Activated CD4-positive, alpha-beta T cell treated with anti-CD3 and anti-CD28 coated beads for 48 hours (primary cell): ENCODE results near the gene MORC2.

Source experiments
- DNase-seq: peaks from one replicate; pipeline ENCODE4 v3.0.0-alpha.2; 2020

Gene MORC2

DNA sequence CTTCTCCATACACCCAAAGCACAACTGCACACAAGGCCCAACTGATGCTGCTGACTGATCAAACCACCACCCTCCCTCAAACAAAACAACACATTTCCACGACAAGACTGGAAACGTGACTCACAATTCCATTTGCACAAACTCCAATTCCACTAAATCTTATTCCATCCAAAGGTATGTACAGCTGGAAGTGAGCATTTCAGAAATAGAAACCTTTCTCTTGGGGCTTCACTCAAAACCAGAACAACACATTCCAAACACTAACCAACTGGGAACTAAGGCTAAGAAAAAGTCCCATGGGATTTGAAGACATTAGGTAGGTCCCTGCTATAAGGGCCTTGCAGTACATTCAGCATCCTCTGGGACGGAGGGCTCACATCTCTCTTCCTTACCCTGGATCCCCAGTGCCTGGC lies 19.6 kb downstream of the MORC2 start:
- DNase-seq = no peak

DNA sequence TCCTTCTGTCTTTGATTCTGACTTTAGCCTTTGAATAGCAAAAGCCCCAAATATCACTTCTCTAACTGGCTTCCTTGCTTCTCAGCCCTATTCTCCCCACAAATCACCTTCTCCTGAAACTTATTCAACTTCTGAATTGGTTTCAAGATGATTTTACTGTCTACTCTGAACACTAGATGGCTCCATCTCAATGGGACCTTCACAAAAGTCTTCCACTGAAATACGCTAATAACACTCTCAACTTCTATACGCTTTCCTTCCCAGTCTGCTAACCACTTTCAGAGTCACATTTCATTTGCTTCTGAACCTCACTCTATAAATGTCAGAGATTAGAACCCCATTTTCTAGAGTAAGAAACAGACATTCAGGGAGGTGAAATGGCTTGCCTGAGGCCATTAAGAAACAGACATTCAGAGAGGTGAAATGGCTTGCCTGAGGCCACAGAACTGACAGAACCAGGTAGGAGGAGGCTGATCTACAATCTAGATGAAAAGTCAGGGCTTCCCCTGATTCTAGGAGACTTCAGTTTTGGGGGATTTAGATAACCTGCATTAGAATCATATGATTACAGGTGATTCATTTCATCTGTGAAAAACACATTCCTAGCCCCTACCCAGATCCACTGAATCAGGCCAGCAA lies 20.6 kb downstream of the MORC2 start:
- DNase-seq = no peak

- DNase-seq = no peak
Measured at GRCh38 chr22:30947173-30947815, 21.3 kb downstream of the MORC2 start.

- DNase-seq = no peak
Measured at GRCh38 chr22:30946354-30946753, 22.2 kb downstream of the MORC2 start.

GRCh38 chr22:30945653-30946052 lies 22.9 kb downstream of the MORC2 start:
- no peak for DNase-seq

- no peak for DNase-seq
Measured at GRCh38 chr22:30944986-30945385, 23.6 kb downstream of the MORC2 start.

DNA sequence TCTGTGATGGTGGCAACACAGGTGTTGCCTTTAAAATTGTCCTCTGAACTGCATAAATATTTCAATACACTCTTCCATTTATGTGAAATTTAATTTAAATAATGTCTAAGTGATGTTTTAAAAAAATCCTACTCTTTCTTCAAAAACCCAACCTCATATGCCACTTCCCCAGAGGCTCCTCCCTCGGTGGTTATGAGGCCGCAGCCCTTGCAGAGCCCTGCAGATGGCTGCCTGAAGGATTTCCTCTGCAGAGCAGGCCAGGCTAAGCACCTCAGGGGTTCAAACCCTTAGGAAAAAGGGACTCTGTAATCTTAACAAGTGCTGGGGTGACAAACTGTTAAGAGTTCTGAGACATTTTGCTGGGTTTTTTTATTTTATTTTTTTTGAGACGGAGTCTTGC lies 25.2 kb downstream of the MORC2 start:
- DNase-seq = peak; percentile 40

GRCh38 chr22:30941363-30941740 lies 27.2 kb downstream of the MORC2 start:
- no peak for DNase-seq

DNA sequence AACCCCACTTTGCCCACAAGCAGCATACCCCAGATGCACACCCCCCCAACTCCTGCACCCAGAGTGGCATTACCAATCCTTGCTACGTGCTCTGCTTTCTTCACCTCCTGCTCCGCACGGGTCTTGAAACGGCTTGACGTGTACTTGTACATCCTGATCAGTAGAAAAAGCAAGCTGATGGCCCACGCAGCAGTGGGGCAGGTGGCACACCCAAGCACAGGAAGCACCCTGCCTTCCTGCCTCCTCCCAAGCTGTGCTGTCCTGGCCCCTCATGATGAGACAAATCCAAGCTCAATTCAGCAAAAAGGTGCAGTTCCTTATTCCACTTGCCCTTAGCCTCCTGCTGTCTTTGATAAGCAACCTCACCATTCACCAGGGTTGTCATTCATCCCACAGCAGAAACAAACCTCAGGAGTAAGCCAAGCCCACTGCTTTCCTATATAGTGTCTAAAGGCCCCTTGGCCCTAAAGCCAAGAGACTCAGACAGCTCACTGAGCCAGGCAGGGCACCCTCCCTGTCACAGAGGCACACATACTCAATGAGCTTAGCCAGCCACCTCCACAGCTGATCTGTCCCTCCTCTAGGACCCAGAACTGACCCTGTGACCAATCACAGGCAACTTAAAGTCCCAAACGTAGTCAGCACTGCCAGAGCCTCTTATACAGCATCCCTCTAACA lies 27.8 kb downstream of the MORC2 start:
- peak; percentile 58 for DNase-seq

DNA sequence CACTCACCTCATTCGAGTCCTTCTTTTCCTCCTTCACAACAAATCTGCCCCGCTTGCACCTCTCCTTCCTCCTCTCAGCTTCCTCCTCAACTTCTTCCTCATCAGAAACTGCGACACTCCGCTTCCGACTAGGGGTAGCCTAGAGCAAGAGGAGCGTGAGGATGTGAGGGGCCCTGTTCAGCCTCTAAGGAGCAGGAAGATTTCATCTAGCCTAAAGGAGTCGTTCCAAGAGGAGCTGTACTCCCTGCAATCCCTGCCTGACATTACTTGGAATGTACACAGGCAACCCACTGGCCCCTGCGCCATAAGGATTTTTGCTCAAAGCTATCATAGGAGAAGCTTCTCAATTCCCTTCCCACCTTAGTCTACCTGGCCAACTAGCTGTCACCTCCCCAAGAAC lies 34.5 kb downstream of the MORC2 start:
- no peak for DNase-seq

GRCh38 chr22:30933457-30933856 lies 35.1 kb downstream of the MORC2 start:
- DNase-seq = no peak

GRCh38 chr22:30932661-30933060 lies 35.9 kb downstream of the MORC2 start:
- DNase-seq = no peak

DNA sequence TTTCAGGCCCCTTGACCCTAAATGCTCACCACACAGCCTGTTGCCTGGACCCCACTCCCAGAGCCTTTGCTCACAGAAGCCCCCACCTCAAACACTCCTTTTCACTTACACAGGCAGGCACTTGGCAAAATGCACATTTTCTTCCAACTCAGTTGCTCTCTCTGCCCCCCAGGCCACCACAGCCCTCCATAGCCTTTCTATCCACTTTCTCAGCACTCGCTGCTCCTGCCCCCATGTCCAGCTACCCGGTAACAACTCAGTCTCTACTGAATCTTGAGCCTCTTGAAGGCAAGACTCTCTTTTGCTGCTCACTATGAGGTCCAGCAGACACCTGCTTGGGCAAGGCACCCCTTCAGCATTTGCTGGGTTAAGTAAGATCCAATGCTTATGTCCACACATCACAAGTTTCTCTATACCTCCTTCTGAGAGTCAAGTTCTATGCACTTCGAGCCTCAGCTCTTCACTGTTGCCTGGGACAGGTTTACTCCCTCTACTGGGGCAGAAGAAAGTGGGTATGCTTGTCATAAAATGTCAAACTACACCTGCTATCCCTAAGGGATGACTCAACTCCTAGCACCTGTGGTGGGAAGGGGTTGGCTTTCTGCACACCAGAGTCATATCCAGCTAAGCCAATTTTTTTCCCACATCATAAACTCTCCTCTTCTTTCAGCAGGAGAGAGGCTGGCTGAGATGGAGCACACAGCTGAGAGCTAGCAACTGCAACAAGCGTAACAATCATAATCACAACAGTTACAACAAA lies 36.9 kb downstream of the MORC2 start:
- DNase-seq = no peak

- no peak for DNase-seq
Measured at GRCh38 chr22:30930228-30930627, 38.3 kb downstream of the MORC2 start.

DNA sequence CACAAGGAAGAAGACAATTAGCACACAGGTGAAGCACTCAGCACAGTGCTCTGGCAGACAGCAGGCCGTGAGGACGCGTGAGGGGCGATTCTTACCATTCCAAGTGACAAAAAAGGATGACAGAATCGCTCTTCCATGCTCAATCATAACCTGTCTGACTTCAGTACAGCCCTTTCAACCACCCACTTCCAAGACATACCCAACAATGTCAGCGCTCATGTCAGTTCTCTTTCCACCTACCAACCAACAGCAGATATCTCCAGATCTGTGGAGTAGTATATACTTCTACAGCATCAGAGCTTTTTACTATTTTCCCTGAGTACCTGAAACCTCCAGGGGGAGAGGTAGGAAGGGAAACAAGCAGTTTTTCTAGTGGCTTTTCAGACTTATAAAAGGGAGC lies 40.2 kb downstream of the MORC2 start:
- DNase-seq = no peak

- DNase-seq = no peak
Measured at GRCh38 chr22:30927806-30928205, 40.8 kb downstream of the MORC2 start.

DNA sequence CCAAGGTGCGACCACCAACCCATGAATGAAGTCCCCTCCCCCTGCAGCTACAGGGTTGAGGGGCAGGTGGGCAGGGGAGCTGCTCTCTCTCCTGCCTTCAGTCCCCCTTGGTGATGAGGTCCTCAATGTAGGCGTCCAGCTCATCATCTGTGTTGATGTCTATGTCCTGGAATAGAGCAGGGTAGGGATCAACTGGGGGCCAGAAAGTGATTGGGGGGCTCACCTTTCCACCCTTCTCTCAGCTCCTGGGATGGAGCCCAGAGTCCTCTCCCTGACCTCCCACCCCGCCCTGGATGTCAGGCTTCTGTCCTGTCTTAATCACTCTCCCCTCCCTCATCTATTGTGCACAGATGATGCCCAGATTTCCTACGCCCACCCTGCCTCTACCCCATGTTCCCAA lies 41.9 kb downstream of the MORC2 start:
- no peak for DNase-seq

- no peak for DNase-seq
Measured at GRCh38 chr22:30925667-30926066, 42.9 kb downstream of the MORC2 start.

DNA sequence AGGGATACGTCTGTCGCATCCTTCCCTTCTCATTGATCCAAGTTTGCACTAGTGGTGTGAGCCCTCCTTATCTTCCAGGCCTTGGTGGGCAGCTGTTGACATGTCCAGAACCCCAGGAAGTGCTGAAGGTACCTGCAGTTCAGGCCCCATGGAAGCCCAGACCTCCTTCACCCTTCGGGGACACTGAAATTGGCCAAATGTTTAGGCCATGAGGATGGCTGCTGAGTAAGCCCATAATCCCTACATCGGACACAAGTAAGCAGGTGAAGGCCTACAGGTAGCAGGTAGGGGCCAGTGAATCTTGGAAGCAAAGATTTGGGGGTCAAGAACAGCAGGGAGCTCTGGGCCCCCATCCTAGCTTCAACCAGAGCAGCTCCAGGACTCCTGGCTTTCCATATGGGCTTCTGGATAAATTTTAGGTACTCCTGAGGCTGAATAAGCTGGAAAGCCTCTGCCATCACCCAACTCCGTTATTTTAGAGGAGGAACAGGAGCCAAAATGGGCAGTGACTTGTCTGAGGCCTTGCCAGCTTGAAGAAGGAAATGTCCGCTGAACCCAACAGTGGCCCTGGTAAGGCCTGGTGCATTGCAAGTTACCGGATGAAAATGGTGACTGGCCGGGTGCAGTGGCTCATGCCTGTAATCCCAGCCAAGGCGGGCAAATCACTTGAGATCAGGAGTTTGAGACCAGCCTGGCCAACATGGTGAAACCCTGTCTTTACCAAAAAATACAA lies 45.2 kb downstream of the MORC2 start:
- DNase-seq = no peak

DNA sequence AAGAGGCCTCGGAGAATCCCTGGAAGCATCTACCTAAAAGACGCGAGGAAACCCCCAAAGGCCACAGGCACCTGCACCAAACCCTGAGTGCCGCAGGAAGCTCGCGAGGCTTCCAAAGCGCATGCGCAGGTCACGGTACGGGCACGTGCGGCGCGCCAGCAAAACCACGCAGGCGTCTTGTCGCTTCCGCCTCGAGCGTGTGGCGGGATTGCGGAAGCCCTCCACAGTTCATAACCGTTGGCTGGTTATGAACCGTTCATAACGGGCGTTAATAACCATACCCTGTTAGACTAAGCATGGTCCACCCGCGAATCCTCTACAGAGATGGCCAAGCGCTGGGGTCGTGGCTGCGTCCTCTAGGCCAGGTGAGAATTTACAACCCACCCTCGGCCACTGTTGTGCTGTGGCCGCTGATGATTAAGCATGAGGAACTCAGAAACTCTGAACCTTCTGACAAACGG lies 46.4 kb downstream of the MORC2 start:
- peak; percentile 88 for DNase-seq

GRCh38 chr22:30921108-30921507 lies 47.5 kb downstream of the MORC2 start:
- DNase-seq = peak; percentile 13

GRCh38 chr22:30920407-30920806 lies 48.2 kb downstream of the MORC2 start:
- peak; percentile 91 for DNase-seq

DNA sequence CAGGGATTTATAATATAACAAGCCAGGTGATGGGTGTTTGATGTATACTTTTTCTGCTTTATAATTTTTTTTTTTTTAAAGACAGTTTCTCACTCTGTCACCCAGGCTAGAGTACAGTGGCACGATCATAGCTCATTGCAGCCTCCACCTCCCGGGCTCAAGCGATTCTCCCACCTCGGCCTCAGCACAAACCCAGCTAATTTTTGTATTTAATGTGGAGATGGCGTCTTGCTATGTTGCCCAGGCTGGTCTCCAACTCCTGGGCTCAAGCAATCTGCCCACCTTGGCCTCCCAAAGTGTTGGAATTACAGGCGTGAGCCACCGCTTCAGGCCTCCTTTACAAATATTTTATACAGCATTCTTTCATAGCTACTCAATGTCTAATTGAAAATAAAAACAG lies 48.6 kb downstream of the MORC2 start:
- no peak for DNase-seq
